IMR-90 (cell line): ENCODE data around the gene USH2A. TPM values are rescaled to one million over a fixed set of nuclear protein-coding genes. Genes with fewer than 3 reads are reported as not detected.
A peak's percentile ranks its signal among the peaks of the same experiment; 100 is the strongest.

Experiments
- ATAC-seq: fragments of 200-7000 bp; cut with Tn5 transposase; 2 replicates; pipeline ENCODE4 v1.9.1; 2020; ENCODE audit warnings: low read depth, mild to moderate bottlenecking, moderate library complexity
- BruUV-seq: library from RNA; stranded (reverse); fragments of 400-500 nt; replicated peaks from 2 replicates; lab custom pipeline; 2021; lab: Mats Ljungman, UMichigan
- CTCF ChIA-PET: fragments of 300-600 bp; formaldehyde crosslinking; extraction: SDS; loops from one replicate; lab custom pipeline; 2021; ENCODE audit warnings: antibody characterized with exemption; lab: Yijun Ruan, JAX
- POLR2A ChIA-PET: fragments of 300-600 bp; sonication (Branson Sonifier 250); formaldehyde crosslinking; loops from one replicate; lab custom pipeline; 2022; ENCODE audit warnings: antibody characterized with exemption; ENCODE audit not compliant: unreplicated experiment; lab: Charles Lee
- DNase-seq: peaks from one replicate; pipeline ENCODE4 v3.0.0; 2013
- H2AFZ ChIP-seq: replicated peaks from 2 replicates; pipeline ENCODE3; 2013; ENCODE audit warnings: low read length, mild to moderate bottlenecking; ENCODE audit not compliant: poor library complexity
- H2AK5ac ChIP-seq: 2 replicates; pipeline ENCODE4 v1.6.1; 2013; ENCODE audit warnings: low read depth, low read length, inconsistent platforms
- H2AK9ac ChIP-seq: replicated peaks from 2 replicates; pipeline ENCODE3; 2013; ENCODE audit warnings: mild to moderate bottlenecking, low read depth, low read length, moderate library complexity; ENCODE audit not compliant: poor library complexity
- H2BK120ac ChIP-seq: 2 replicates; pipeline ENCODE4 v1.6.1; 2013; ENCODE audit warnings: low read depth, low read length, inconsistent platforms
- H2BK15ac ChIP-seq: 3 replicates; pipeline ENCODE4 v1.6.1; 2013; ENCODE audit warnings: low read depth, low read length, inconsistent platforms
- H2BK20ac ChIP-seq: 2 replicates; pipeline ENCODE4 v1.6.1; 2013; ENCODE audit warnings: low read depth, mild to moderate bottlenecking, inconsistent platforms, low read length, moderate library complexity
- H2BK5ac ChIP-seq: 2 replicates; pipeline ENCODE4 v1.6.1; 2013; ENCODE audit warnings: mild to moderate bottlenecking, low read depth, low read length, inconsistent platforms; ENCODE audit not compliant: poor library complexity, severe bottlenecking
- H3K14ac ChIP-seq: replicated peaks from 2 replicates; pipeline ENCODE4 v1.6.1; 2013; ENCODE audit warnings: low read depth, low read length, inconsistent platforms
- H3K18ac ChIP-seq: 2 replicates; pipeline ENCODE4 v1.6.1; 2013; ENCODE audit warnings: low read depth, low read length, control low read depth
- H3K23ac ChIP-seq: 2 replicates; pipeline ENCODE4 v1.6.1; 2013; ENCODE audit warnings: low read depth, low read length, inconsistent platforms
- H3K27ac ChIP-seq: 2 replicates; pipeline ENCODE4 v1.5.1; 2013; ENCODE audit warnings: mild to moderate bottlenecking, control low read depth, low read length; ENCODE audit not compliant: insufficient read depth
- H3K27me3 ChIP-seq: 2 replicates; pipeline ENCODE4 v1.6.1; 2013; ENCODE audit warnings: low read length; ENCODE audit not compliant: control insufficient read depth, insufficient read depth
- H3K36me3 ChIP-seq: 2 replicates; pipeline ENCODE4 v1.6.1; 2013; ENCODE audit warnings: low read length, mixed read lengths; ENCODE audit not compliant: control insufficient read depth, insufficient read depth
- H3K4ac ChIP-seq: 2 replicates; pipeline ENCODE4 v1.6.1; 2013; ENCODE audit warnings: low read depth, low read length, inconsistent platforms
- H3K4me1 ChIP-seq: 2 replicates; pipeline ENCODE4 v1.6.1; 2013; ENCODE audit warnings: low read length, mixed read lengths; ENCODE audit not compliant: control insufficient read depth, insufficient read depth
- H3K4me2 ChIP-seq: 2 replicates; pipeline ENCODE4 v1.6.1; 2013; ENCODE audit warnings: low read depth, mild to moderate bottlenecking, control low read depth, low read length, moderate library complexity
- H3K4me3 ChIP-seq: 2 replicates; pipeline ENCODE4 v1.5.1; 2013; ENCODE audit warnings: low read depth, mild to moderate bottlenecking, control low read depth, low read length, moderate library complexity; ENCODE audit not compliant: insufficient read depth
- H3K56ac ChIP-seq: 2 replicates; pipeline ENCODE4 v1.6.1; 2013; ENCODE audit warnings: low read length, inconsistent platforms; ENCODE audit not compliant: insufficient read depth; ENCODE audit errors: extremely low read depth
- H3K79me1 ChIP-seq, 2 experiments: 2 replicates each; pipeline ENCODE4 v1.6.1; 2013; ENCODE audit warnings: low read length in 2 of 2, inconsistent platforms in 1 of 2, low read depth in 1 of 2
- H3K9ac ChIP-seq: 2 replicates; pipeline ENCODE4 v1.6.1; 2013; ENCODE audit warnings: low read depth, low read length, control low read depth
- H3K9me1 ChIP-seq: 2 replicates; pipeline ENCODE4 v1.6.1; 2013; ENCODE audit warnings: low read length, inconsistent platforms; ENCODE audit not compliant: insufficient read depth
- H3K9me3 ChIP-seq: 2 replicates; pipeline ENCODE4 v1.6.1; 2013; ENCODE audit warnings: low read length; ENCODE audit not compliant: control insufficient read depth, insufficient read depth
- H4K20me1 ChIP-seq: 2 replicates; pipeline ENCODE4 v1.6.1; 2013; ENCODE audit warnings: low read length, inconsistent platforms; ENCODE audit not compliant: insufficient read depth
- H4K5ac ChIP-seq: 2 replicates; pipeline ENCODE4 v1.6.1; 2013; ENCODE audit warnings: mild to moderate bottlenecking, low read depth, low read length, control low read depth
- H4K8ac ChIP-seq, 2 experiments: 2 replicates each; pipeline ENCODE4 v1.6.1; 2013; ENCODE audit warnings: low read depth in 2 of 2, low read length in 2 of 2, control low read depth in 1 of 2, inconsistent platforms in 1 of 2
- H4K91ac ChIP-seq: 2 replicates; pipeline ENCODE4 v1.6.1; 2013; ENCODE audit warnings: low read depth, low read length, inconsistent platforms; ENCODE audit not compliant: insufficient read depth
- BHLHE40 ChIP-seq: fragments of 150-350 bp; IDR thresholded peaks from 2 replicates; pipeline ENCODE4 v1.6.1; 2016; ENCODE audit warnings: mild to moderate bottlenecking, low read depth, low read length
- CTCF ChIP-seq: conservative IDR thresholded peaks from 2 replicates; pipeline ENCODE4 v1.5.1; 2012; ENCODE audit warnings: mild to moderate bottlenecking, low read depth, low read length, improper control_type of control experiment
- MAZ ChIP-seq: IDR thresholded peaks from 2 replicates; pipeline ENCODE4 v1.6.1; 2012; ENCODE audit warnings: low read depth, mild to moderate bottlenecking, low read length, improper control_type of control experiment, moderate library complexity, borderline replicate concordance
- POLR2A ChIP-seq: IDR thresholded peaks from 2 replicates; pipeline ENCODE4 v1.6.1; 2012; ENCODE audit warnings: mild to moderate bottlenecking, low read depth, low read length
- RCOR1 ChIP-seq: IDR thresholded peaks from 2 replicates; pipeline ENCODE4 v1.6.1; 2012; ENCODE audit warnings: mild to moderate bottlenecking, low read length, improper control_type of control experiment; ENCODE audit not compliant: insufficient replicate concordance
- SMC3 ChIP-seq: fragments of 150-350 bp; IDR thresholded peaks from 2 replicates; pipeline ENCODE4 v1.6.1; 2016; ENCODE audit warnings: low read depth, mild to moderate bottlenecking, antibody characterized with exemption, low read length, moderate library complexity
- USF2 ChIP-seq: fragments of 150-350 bp; IDR thresholded peaks from 2 replicates; pipeline ENCODE4 v1.6.1; 2017; ENCODE audit warnings: mild to moderate bottlenecking, antibody characterized with exemption, low read length, low read depth
- WGBS, 2 experiments: methylation state at CpG; one replicate each; pipeline versions ENCODE4 v1.1.5 to v1.1.7; 2013; ENCODE audit warnings: missing lambda C conversion rate in 2 of 2; ENCODE audit not compliant: insufficient read length in 1 of 2; ENCODE audit errors: extremely low coverage in 2 of 2; 5-methylcytosine and 5-hydroxymethylcytosine counted together
- dilution Hi-C: fragments of 300-500 bp; cut with HindIII; formaldehyde crosslinking; loops from one replicate; pipeline ENCODE4 v1.14.3; 2018; ENCODE audit warnings: low sequenced_read_pairs; ENCODE audit not compliant: unreplicated experiment
- in situ Hi-C: fragments of 300-500 bp; cut with MboI; formaldehyde crosslinking; loops from 3 replicates; pipeline ENCODE4 v1.14.3; 2019; ENCODE audit warnings: low sequenced_read_pairs, inconsistent platforms, mixed read lengths
- intact Hi-C: fragments of 100-400 bp; cut with micrococcal nuclease; formaldehyde crosslinking; loops from 2 replicates; pipeline ENCODE4 v1.10.0; 2022
- polyA plus RNA-seq, 3 experiments: library from polyadenylated mRNA; depleted of rRNA; stranded (reverse); fragments of >200 nt; gene quantifications; 2 replicates each; pipeline ENCODE4 v1.2.3, GENCODE V29; 2012; ENCODE audit warnings: low replicate concordance in 1 of 3
- total RNA-seq: library from RNA; depleted of rRNA; stranded (reverse); fragments of >200 nt; gene quantifications from 2 replicates; pipeline ENCODE4 v1.2.3, GENCODE V29; 2012

USH2A gene
- total and polyA plus RNA-seq, 2 of the 4 experiments (the other 2 are of a cell fraction): under 0.01 to 0.02 TPM

GRCh38 chr1:215792446-215792845, 630.8 kb downstream of the USH2A start:
- Histone ChIP-seq H3K4ac (peak overlapping the region; percentile 54), H4K5ac (peak overlapping the region; percentile 79), H3K4me3 (no peak overlapping the region), H3K9ac (no peak overlapping the region), H4K8ac (peak overlapping the region in 1 of 2 experiments; percentile 74; a peak in 3 of 4 replicates), H3K79me1 (no peaks in the 10 kb centered on the region), H3K27me3 (no peaks in the 10 kb centered on the region), H3K36me3 (no peaks in the 10 kb centered on the region), H3K9me1 (no peaks in the 10 kb centered on the region; the same call in 1 of the 2 replicates), H3K4me1 (no peaks in the 10 kb centered on the region; the same call in 1 of the 2 replicates), H2BK20ac (peak overlapping the region; percentile 95), H4K20me1 (no peaks in the 10 kb centered on the region), H4K91ac (no peak overlapping the region), H2BK5ac (peak overlapping the region; percentile 83), H3K14ac (peak overlapping the region; percentile 63; the same call in 1 of the 2 replicates), H3K23ac (0 out of 2 replicates have a peak overlapping the region, but pooled peaks have one; percentile 11), H2AK5ac (peak overlapping the region; percentile 13; the same call in 1 of the 2 replicates), H2BK15ac (peak overlapping the region; percentile 19; the same call in 2 of the 3 replicates), H3K27ac (no peak overlapping the region), H2AFZ (no peak overlapping the region), H3K56ac (no peak overlapping the region), H2AK9ac (peak overlapping the region; percentile 33), H3K4me2 (no peak overlapping the region), H2BK120ac (peak overlapping the region; percentile 66), H3K18ac (peak overlapping the region; percentile 64; the same call in 1 of the 2 replicates), H3K9me3 (no peaks in the 10 kb centered on the region)
- WGBS, 2 experiments: no CpG with 5 or more reads among the region's 8 CpGs
- POLR2A ChIA-PET: no interaction called here
- intact Hi-C loops (no loop called here), dilution Hi-C loops (no loop called here), in situ Hi-C loops (no loop called here)
- CTCF ChIA-PET: no interaction called here
- ATAC-seq (no peak), DNase-seq (no peak)
- TF ChIP-seq POLR2A: no peak
- TF ChIP-seq SMC3: no peak
- no peak for TF ChIP-seq CTCF
- TF ChIP-seq USF2: no peak
- TF ChIP-seq MAZ: no peak
- TF ChIP-seq BHLHE40: no peak
- no peak for TF ChIP-seq RCOR1
- no TSS peak for BruUV-seq
